ENCODE data around the gene IGFBP7.

IGFBP7 gene

DNA sequence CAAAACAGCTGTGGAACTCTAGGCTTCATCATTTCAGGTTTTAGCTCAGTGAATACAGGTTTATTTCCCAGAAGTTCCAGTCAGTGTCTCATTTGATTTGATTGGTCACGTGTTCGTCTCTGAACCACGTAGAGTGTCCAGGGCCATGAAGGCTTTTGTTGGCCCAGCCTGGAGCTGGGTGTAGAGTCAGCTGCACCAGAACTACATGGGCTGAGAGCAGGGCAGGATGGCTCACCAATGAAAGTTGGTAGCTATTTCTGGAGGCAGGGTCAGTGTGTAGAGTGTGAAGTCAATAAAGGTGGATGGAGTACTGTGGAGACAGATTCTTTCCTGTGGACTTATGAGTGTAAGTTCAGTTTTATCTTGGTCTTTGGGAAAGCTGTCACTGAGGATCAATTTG is 43.0 kb upstream of the IGFBP7 start:
- Histone ChIP-seq H3K9me3 (ENCODE audit: low read depth, low read length) (no peaks in the 10 kb centered on the region), H3K27ac (no peak overlapping the region), H3K4me3 (no peak overlapping the region), H3K9ac (ENCODE audit: insufficient read length) (no peak overlapping the region), H3K36me3 (ENCODE audit: insufficient read depth, low read length) (no peaks in the 10 kb centered on the region)
- DNase-seq (ENCODE audit: low read depth, low spot score): no peak
- TF ChIP-seq EZH2 (IDR thresholded peaks at IDR 0.05): no peak
- no peak for TF ChIP-seq POLR2AphosphoS5 (IDR thresholded peaks at IDR 0.05; ENCODE audit: borderline replicate concordance, low read depth, low read length)
- no peak for TF ChIP-seq FOXP2 (optimal IDR thresholded peaks at IDR 0.05; ENCODE audit: control extremely low read depth, extremely low read length, insufficient read depth)

DNA sequence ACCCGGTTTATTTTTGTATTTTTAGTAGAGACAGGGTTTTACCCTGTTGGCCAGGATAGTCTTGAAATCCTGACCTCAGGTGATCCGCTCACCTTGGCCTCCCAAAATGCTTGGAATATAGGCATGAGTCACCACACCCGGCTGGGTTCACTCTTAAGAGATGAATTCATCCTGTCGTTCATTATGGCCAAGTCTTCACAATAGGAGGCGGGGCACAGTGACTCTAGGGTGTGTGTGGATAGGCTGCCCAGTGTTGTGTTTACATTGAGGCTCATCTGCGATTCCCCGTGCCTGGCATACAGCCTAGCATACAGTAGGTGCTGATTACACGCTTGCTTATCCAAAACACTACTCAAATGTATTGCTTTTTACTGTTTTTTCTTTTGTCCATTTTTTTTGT is 41.3 kb upstream of the IGFBP7 start:
- no peak for DNase-seq (ENCODE audit: low read depth, low spot score)

DNA sequence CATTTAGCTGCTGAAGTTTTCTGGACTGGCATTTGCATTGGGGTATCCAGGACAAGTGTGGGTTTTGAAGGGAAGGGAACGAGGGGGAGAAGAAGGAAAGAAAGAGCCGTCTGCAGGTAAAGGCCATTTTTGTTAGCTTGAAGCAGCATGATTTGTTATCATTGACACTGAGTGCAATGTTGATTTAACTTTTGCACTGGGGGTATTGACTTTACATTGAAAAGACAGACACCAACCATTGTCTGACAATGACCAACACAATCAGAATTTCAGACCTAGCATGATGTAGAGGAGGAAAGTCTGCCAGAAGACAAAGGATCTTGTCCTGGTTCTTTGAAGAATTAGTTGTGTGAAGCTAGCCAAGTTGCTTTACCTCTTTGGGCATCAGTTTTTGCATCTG is 39.6 kb upstream of the IGFBP7 start:
- Histone ChIP-seq H3K27ac (no peak overlapping the region), H3K9ac (ENCODE audit: insufficient read length) (no peak overlapping the region), H3K4me3 (no peak overlapping the region), H3K36me3 (ENCODE audit: insufficient read depth, low read length) (no peaks in the 10 kb centered on the region), H3K9me3 (ENCODE audit: low read depth, low read length) (no peaks in the 10 kb centered on the region)
- no peak for DNase-seq (ENCODE audit: low read depth, low spot score)
- TF ChIP-seq EZH2 (IDR thresholded peaks at IDR 0.05) (no peak), FOXP2 (optimal IDR thresholded peaks at IDR 0.05; ENCODE audit: control extremely low read depth, extremely low read length, insufficient read depth) (no peak), POLR2AphosphoS5 (IDR thresholded peaks at IDR 0.05; ENCODE audit: borderline replicate concordance, low read depth, low read length) (no peak)

More for the DNA sequence above, 41.3 kb upstream of the IGFBP7 start:
- H3K4me3 ChIP-seq: no peak overlapping the region
- H3K36me3 ChIP-seq (ENCODE audit: insufficient read depth, low read length): no peaks in the 10 kb centered on the region
- no peak overlapping the region for H3K9ac ChIP-seq (ENCODE audit: insufficient read length)
- H3K27ac ChIP-seq: no peak overlapping the region
- H3K9me3 ChIP-seq (ENCODE audit: low read depth, low read length): no peaks in the 10 kb centered on the region
- TF ChIP-seq FOXP2 (optimal IDR thresholded peaks at IDR 0.05; ENCODE audit: control extremely low read depth, extremely low read length, insufficient read depth) (no peak), EZH2 (IDR thresholded peaks at IDR 0.05) (no peak), POLR2AphosphoS5 (IDR thresholded peaks at IDR 0.05; ENCODE audit: borderline replicate concordance, low read depth, low read length) (no peak)

DNA sequence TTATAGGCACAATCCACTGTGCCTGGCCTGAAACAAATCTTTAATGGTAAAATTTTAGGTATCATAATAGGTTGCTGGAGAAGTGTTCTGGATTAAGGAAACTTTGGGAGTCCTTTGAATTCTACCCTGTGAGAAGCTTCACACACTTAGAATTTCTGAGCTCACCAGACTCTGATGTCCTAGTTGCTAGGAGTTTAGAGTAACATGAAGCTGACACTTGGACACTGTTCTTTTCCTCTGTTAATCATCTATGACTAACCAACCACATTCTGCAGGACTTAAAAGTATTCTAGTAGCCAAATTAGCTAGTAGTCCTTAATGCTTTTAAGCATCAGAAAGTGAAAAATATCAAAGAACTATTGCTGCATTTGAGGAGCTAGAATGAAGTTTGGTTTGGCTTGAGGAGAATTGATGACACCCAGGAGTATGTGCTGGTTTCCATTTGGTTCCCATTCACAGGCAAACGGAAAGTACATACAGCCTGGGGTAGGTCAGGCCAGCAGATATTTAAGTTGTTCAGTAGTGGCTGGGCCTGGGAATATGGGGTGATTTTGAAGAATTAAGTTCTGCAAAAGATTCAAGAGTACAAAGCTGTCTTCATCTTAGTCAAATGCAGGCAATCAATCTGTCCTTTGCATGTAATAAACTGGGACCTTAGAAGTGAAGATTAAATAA is 38.8 kb upstream of the IGFBP7 start:
- Histone ChIP-seq H3K4me3 (no peak overlapping the region), H3K27ac (no peak overlapping the region), H3K9me3 (ENCODE audit: low read depth, low read length) (no peaks in the 10 kb centered on the region), H3K36me3 (ENCODE audit: insufficient read depth, low read length) (no peaks in the 10 kb centered on the region), H3K9ac (ENCODE audit: insufficient read length) (no peak overlapping the region)
- no peak for DNase-seq (ENCODE audit: low read depth, low spot score)
- TF ChIP-seq FOXP2 (optimal IDR thresholded peaks at IDR 0.05; ENCODE audit: control extremely low read depth, extremely low read length, insufficient read depth): no peak
- no peak for TF ChIP-seq EZH2 (IDR thresholded peaks at IDR 0.05)

DNA sequence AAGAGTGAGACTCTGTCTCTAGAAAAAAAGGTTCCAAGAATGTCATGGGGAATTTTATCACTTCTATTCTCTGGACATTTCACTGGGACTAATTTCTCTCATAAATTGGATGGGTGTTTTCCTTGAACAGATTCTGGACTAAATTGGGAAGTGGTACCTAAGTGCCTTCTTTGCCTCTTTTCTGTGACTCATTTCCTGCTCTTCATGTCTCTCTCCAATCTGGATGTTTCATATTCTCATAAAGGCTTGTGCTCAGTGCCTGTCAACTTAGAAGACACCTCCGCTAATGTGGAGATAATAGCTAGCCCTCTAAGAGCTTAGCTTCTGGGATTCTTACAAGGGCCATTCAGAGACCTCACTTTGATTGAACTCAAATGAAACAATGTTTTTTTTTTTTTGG is 38.0 kb upstream of the IGFBP7 start:
- no peak for TF ChIP-seq POLR2AphosphoS5 (IDR thresholded peaks at IDR 0.05; ENCODE audit: borderline replicate concordance, low read depth, low read length)
- TF ChIP-seq EZH2 (IDR thresholded peaks at IDR 0.05): no peak
- no peak for TF ChIP-seq FOXP2 (optimal IDR thresholded peaks at IDR 0.05; ENCODE audit: control extremely low read depth, extremely low read length, insufficient read depth)
- Histone ChIP-seq H3K9ac (ENCODE audit: insufficient read length) (no peak overlapping the region), H3K27ac (no peak overlapping the region), H3K4me3 (no peak overlapping the region), H3K9me3 (ENCODE audit: low read depth, low read length) (no peaks in the 10 kb centered on the region), H3K36me3 (ENCODE audit: insufficient read depth, low read length) (no peaks in the 10 kb centered on the region)
- no peak for DNase-seq (ENCODE audit: low read depth, low spot score)

DNA sequence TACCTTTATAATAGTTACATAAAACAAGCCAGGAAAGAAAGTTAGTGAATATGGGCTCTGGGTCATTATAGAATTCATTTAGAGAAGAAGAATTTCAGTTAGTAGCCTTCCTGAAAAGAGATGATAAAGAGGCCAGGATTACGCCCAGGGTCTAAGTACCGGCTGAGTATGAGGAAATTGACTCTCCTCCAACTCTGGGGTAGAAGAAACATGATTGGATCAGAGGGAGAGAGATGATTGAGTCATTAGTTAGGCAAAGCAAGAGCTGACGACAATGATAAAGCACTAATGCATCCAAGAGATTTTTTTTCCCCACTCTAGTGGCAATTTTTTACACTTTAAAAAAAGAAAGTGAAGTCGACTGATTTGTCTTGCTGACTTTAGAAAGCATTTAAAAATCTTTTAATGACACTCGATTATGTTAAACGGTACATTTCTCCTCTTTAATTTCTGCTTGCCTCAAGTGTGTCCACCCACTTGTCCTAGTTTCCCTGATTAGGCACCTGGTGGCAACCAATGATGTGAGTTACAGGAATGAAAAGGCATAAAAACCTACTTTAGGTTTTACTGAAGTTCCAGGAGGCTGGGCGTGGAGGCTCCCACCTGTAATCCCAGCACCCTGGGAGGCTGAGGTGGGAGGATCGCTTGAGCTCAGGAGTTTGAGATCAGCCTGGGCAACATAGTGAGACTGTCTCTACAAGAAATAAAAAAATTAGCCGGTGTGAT is 37.3 kb upstream of the IGFBP7 start:
- Histone ChIP-seq H3K9ac (ENCODE audit: insufficient read length) (no peak overlapping the region), H3K36me3 (ENCODE audit: insufficient read depth, low read length) (no peaks in the 10 kb centered on the region), H3K27ac (no peak overlapping the region), H3K4me3 (no peak overlapping the region), H3K9me3 (ENCODE audit: low read depth, low read length) (no peaks in the 10 kb centered on the region)
- TF ChIP-seq POLR2AphosphoS5 (IDR thresholded peaks at IDR 0.05; ENCODE audit: borderline replicate concordance, low read depth, low read length): no peak
- TF ChIP-seq FOXP2 (optimal IDR thresholded peaks at IDR 0.05; ENCODE audit: control extremely low read depth, extremely low read length, insufficient read depth): no peak
- TF ChIP-seq EZH2 (IDR thresholded peaks at IDR 0.05): no peak
- DNase-seq (ENCODE audit: low read depth, low spot score): no peak

DNA sequence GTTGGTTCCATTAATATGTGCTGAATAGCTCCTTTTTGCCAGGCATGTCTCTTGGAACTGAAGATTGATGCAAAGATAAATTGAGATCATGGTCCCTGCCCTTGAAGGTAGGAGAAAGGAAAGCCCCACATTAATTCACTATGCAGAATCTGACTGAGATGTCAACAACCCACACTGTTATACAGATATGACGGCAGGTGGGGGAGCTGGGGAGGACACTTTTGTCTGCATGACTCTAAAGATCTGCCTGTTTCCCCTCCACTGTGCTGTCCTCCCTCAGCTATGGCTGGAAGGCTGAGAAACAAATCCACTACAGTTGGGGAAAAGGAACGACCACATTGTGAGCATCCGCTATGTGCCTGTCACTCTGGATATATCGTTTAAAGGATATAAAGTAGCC is 36.3 kb upstream of the IGFBP7 start:
- DNase-seq (ENCODE audit: low read depth, low spot score): no peak
- H3K9ac ChIP-seq (ENCODE audit: insufficient read length): no peak overlapping the region
- H3K9me3 ChIP-seq (ENCODE audit: low read depth, low read length): no peaks in the 10 kb centered on the region
- no peak overlapping the region for H3K27ac ChIP-seq
- H3K36me3 ChIP-seq (ENCODE audit: insufficient read depth, low read length): no peaks in the 10 kb centered on the region
- TF ChIP-seq POLR2AphosphoS5 (IDR thresholded peaks at IDR 0.05; ENCODE audit: borderline replicate concordance, low read depth, low read length) (no peak), EZH2 (IDR thresholded peaks at IDR 0.05) (no peak), FOXP2 (optimal IDR thresholded peaks at IDR 0.05; ENCODE audit: control extremely low read depth, extremely low read length, insufficient read depth) (no peak)
- H3K4me3 ChIP-seq: no peak overlapping the region

DNA sequence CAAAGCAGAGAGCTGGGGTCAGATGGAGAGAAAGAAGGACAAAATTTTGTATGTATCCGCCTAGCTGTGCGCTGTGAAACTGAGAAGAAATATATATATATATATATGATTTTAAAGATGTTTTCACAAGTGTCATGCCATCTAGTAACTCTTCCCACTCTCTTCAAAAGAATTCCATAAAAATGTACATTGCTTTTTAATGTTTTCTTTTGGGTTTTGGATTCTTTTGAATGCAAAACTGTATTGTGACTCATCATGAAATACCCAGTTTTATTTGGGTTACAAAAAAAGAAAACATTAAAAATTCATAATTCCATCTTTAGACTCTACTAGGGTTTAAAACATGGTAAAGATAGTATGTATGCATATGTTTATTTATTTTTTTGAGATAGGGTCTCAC is 34.3 kb upstream of the IGFBP7 start:
- H3K9me3 ChIP-seq (ENCODE audit: low read depth, low read length): no peaks in the 10 kb centered on the region
- no peak for TF ChIP-seq EZH2 (IDR thresholded peaks at IDR 0.05)
- H3K9ac ChIP-seq (ENCODE audit: insufficient read length): no peak overlapping the region
- no peak for DNase-seq (ENCODE audit: low read depth, low spot score)
- no peak overlapping the region for H3K27ac ChIP-seq
- H3K36me3 ChIP-seq (ENCODE audit: insufficient read depth, low read length): no peaks in the 10 kb centered on the region
- H3K4me3 ChIP-seq: no peak overlapping the region

DNA sequence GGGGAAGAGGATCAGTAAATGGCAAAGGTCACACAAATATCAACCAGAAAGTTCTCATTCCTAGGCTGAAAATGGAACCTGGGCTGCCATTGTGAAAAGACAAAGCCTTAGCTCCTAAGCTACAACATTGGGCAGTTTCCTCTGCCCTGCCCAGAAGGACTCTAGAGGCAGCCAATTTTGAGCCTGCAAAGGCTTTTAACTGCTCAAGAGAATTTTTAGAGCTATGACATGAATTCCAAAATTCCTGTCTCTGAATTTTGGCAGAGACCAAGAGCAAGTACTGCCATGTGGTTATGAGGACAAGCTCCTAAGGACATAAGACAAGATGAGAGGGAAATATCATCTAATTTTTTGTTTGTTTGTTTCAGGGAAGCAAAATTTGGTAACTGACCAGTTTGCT is 29.6 kb upstream of the IGFBP7 start:
- TF ChIP-seq EZH2 (IDR thresholded peaks at IDR 0.05): no peak
- no peak for TF ChIP-seq FOXP2 (optimal IDR thresholded peaks at IDR 0.05; ENCODE audit: control extremely low read depth, extremely low read length, insufficient read depth)
- no peak for TF ChIP-seq POLR2AphosphoS5 (IDR thresholded peaks at IDR 0.05; ENCODE audit: borderline replicate concordance, low read depth, low read length)

More for the DNA sequence above, 29.6 kb upstream of the IGFBP7 start:
- no peak overlapping the region for H3K27ac ChIP-seq
- H3K9ac ChIP-seq (ENCODE audit: insufficient read length): no peak overlapping the region
- no peaks in the 10 kb centered on the region for H3K36me3 ChIP-seq (ENCODE audit: insufficient read depth, low read length)
- no peaks in the 10 kb centered on the region for H3K9me3 ChIP-seq (ENCODE audit: low read depth, low read length)
- no peak for DNase-seq (ENCODE audit: low read depth, low spot score)
- no peak overlapping the region for H3K4me3 ChIP-seq
